LHCN-M2 (cell line): ENCODE results near the gene C4B. TPM values are rescaled to one million over a fixed set of nuclear protein-coding genes. Genes with fewer than 3 reads are reported as not detected.

Experiments used
- DNase-seq: peaks from one replicate; pipeline ENCODE4 v3.0.0-alpha.2; 2012; ENCODE audit warnings: low read depth
- total RNA-seq: library from RNA; depleted of rRNA; stranded (reverse); fragments of >200 nt; gene quantifications from 2 replicates; pipeline ENCODE4 v1.2.3, GENCODE V29; 2014; rRNA removed

Gene C4B
- total RNA-seq, 1 experiment from 2014 or later: 1.8 TPM

- DNase-seq: peak; percentile 68
Measured at GRCh38 chr6:32081168-32081990, 66.8 kb downstream of the C4B start.

- no peak for DNase-seq
Measured at GRCh38 chr6:32082478-32082877, 67.9 kb downstream of the C4B start.

GRCh38 chr6:32082935-32083334 lies 68.3 kb downstream of the C4B start:
- DNase-seq: peak; percentile 74

- DNase-seq: no peak
Measured at GRCh38 chr6:32083812-32084768, 69.5 kb downstream of the C4B start.

- DNase-seq: no peak
Measured at GRCh38 chr6:32084780-32085179, 70.2 kb downstream of the C4B start.

Other genes starting within 250 kb of the C4B start
- gene VWA7, start 237.5 kb upstream of the C4B start, total RNA-seq: not detected in 2 replicates
- 63.2 and 68.7 TPM in 2 replicates for gene VARS1, start 219.0 kb upstream of the C4B start, total RNA-seq
- 78.7 and 88.2 TPM in 2 replicates for gene LSM2, start 207.8 kb upstream of the C4B start, total RNA-seq
- gene HSPA1L, start 199.5 kb upstream of the C4B start, total RNA-seq: 0.71 and 1.5 TPM in 2 replicates
- gene HSPA1A, start 199.3 kb upstream of the C4B start, total RNA-seq: 98.9 and 101 TPM in 2 replicates
- 86.1 and 92.2 TPM in 2 replicates for gene HSPA1B, start 187.1 kb upstream of the C4B start, total RNA-seq
- gene NEU1, start 152.0 kb upstream of the C4B start, total RNA-seq: 43.9 and 57.2 TPM in 2 replicates
- gene SLC44A4, start 135.8 kb upstream of the C4B start, total RNA-seq: 0.06 TPM in 1 of 2 replicates, not detected in the other
- gene EHMT2, start 117.1 kb upstream of the C4B start, total RNA-seq: 58.6 and 60.5 TPM in 2 replicates
- 1.2 and 3.0 TPM in 2 replicates for gene ZBTB12, start 112.7 kb upstream of the C4B start, total RNA-seq
- 0.86 and 1.2 TPM in 2 replicates for gene C2, start 87.1 kb upstream of the C4B start, total RNA-seq
- 1.1 and 1.4 TPM in 2 replicates for gene CFB, start 68.7 kb upstream of the C4B start, total RNA-seq
- gene NELFE, start 55.8 kb upstream of the C4B start, total RNA-seq: 129 TPM in 2 replicates
- 40.0 and 44.1 TPM in 2 replicates for gene SKIC2, start 55.6 kb upstream of the C4B start, total RNA-seq
- 19.1 and 19.5 TPM in 2 replicates for gene DXO, start 42.7 kb upstream of the C4B start, total RNA-seq
- gene C4A, start 32.7 kb upstream of the C4B start, total RNA-seq: 1.9 and 2.2 TPM in 2 replicates
- 0.13 TPM in 1 of 2 replicates, not detected in the other for gene CYP21A2, start 23.6 kb downstream of the C4B start, total RNA-seq
- under 0.01 and 0.06 TPM in 2 replicates for gene TNXB, start 94.5 kb downstream of the C4B start, total RNA-seq
- 29.8 and 34.7 TPM in 2 replicates for gene ATF6B, start 113.5 kb downstream of the C4B start, total RNA-seq
- 8.4 and 8.9 TPM in 2 replicates for gene FKBPL, start 115.5 kb downstream of the C4B start, total RNA-seq
- gene PRRT1, start 137.1 kb downstream of the C4B start, total RNA-seq: 0.06 TPM in 1 of 2 replicates, not detected in the other
- 15.5 and 19.3 TPM in 2 replicates for gene PPT2, start 139.3 kb downstream of the C4B start, total RNA-seq
- gene EGFL8, start 149.8 kb downstream of the C4B start, total RNA-seq: 1.3 and 2.4 TPM in 2 replicates
- gene AGPAT1, start 161.3 kb downstream of the C4B start, total RNA-seq: 80.3 and 87.0 TPM in 2 replicates
- 43.5 and 55.3 TPM in 2 replicates for gene RNF5, start 163.6 kb downstream of the C4B start, total RNA-seq
- gene AGER, start 169.5 kb downstream of the C4B start, total RNA-seq: 0.45 and 0.80 TPM in 2 replicates
- 19.2 and 23.1 TPM in 2 replicates for gene PBX2, start 175.4 kb downstream of the C4B start, total RNA-seq
- 1.0 and 1.4 TPM in 2 replicates for gene GPSM3, start 177.8 kb downstream of the C4B start, total RNA-seq
- 0.26 and 1.1 TPM in 2 replicates for gene NOTCH4, start 209.3 kb downstream of the C4B start, total RNA-seq